GM18499 (cell line): ENCODE measurements around the gene ARPP19.
"Not testable (repeated sequence)": the region's sequence is repeated elsewhere in the genome, so short reads cannot be mapped to it uniquely, and the experiment has no call there.

Experiments used
- ATAC-seq: cut with Tn5 transposase; IDR thresholded peaks from one replicate; pipeline ENCODE4 v1.9.1; 2021; ENCODE audit warnings: moderate number of reproducible peaks; ENCODE audit not compliant: insufficient read depth, unreplicated experiment

Gene ARPP19

DNA sequence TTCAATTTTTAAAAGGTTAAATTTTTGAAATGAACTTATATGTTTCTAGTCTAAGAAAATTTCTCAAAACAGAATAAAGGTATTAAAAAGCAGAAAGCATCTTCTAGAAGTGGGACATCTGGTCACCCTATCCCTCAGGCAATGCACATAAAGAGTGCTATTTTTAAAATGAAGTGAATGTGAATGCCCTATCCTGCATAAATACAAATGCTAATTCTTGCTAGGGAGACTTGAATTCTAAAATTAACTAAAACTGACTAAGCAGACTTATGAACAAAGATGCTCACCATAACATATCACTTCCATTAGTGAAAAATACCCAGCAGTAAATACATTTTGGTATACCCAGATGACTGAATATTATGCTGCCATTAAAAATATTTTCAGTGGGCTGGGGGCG is 51.8 kb downstream of the ARPP19 start:
- ATAC-seq: no peak

- ATAC-seq: no peak
These were observed 53.5 kb downstream of the ARPP19 start for GRCh38 chr15:52515343-52515742.

DNA sequence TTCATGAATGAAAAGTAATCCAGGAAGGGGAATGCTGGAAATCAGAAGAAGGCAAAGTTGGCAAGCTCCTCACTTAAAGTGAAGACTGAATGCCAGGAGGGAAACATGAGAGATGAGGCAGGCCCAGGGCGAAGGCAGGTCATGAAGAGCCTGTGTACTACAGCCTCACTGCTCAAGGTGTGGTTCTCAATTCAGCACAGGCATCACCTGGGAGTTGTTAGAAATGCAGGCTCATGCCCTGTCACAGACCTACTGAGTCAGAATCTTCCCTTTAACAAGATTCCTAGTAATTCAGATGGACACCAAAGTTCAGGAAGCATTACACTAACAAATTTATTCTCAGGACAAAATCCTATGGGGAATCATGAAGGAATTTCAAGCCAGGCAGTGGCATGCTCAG is 54.3 kb downstream of the ARPP19 start:
- ATAC-seq: no peak

- ATAC-seq: not testable (repeated sequence)
These were observed 56.0 kb downstream of the ARPP19 start for GRCh38 chr15:52512869-52513268.

GRCh38 chr15:52511084-52511483 is 57.7 kb downstream of the ARPP19 start:
- no peak for ATAC-seq

DNA sequence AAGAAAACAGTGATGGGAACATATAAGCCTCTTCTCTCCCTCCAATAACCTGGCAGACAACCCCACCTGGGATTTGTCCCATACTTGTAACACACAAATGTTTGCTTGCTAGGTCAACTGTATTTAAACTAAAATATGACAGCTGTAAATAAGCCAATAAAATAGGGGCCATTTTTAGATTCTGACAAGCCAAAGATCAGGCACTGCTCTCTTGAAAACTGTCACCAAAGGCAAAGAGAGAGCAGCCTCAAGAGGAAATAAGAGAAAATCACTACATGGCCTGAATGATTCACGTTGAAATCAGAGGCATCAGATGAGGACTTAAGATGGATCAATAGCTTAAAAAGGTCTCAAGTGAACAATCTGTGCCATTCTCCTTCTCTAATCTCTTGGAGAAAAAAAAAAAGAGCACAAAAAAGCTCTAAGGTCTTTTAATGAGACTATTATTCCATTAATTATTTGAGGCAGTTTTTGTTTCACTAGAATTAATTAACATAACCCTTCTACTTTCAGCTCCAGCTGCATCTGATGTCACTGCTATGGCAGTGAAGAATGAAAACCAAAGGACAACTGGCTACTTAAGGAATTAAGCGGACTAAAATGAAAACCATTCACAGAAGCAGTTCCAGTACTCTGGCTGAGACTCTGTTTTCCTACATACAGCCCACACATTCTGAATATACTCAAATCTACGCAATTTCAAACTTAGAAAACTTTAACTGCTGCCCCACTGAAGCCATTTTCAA is 59.2 kb downstream of the ARPP19 start:
- ATAC-seq: no peak

DNA sequence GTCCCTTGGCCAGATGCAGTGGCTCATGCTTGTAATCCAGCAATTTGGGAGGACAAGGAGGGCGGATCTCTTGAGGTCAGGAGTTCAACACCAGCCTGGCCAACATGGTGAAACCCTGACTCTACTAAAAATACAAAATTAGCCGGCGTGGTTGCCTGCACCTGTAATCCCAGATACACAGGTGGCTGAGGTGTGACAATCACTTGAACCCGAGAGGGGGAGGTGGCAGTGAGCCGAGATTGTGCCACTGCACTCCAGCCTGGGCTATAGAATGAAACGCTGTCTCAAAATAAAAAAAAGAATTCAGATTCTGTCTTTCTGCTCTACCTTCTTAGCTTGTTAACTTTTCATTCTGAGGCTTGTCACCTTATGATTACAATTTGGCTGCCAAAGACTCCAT is 62.3 kb downstream of the ARPP19 start:
- ATAC-seq: no peak

DNA sequence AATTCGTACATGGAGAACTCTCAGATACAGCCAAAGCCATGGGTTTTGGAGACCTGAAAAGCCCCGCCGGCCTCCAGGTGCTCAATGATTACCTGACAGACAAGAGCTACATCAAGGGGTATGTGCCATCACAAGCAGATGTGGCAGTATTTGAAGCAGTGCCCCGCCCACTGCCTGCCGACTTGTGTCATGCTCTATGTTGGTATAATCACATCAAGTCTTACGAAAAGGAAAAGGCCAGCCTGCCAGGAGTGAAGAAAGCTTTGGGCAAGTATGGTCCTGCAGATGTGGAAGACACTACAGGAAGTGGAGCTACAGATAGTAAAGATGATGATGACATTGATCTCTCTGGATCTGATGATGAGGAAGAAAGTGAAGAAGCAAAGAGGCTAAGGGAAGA is 63.7 kb downstream of the ARPP19 start:
- no peak for ATAC-seq

GRCh38 chr15:52503788-52504496 is 64.9 kb downstream of the ARPP19 start:
- no peak for ATAC-seq

GRCh38 chr15:52502608-52503007 is 66.2 kb downstream of the ARPP19 start:
- no peak for ATAC-seq

DNA sequence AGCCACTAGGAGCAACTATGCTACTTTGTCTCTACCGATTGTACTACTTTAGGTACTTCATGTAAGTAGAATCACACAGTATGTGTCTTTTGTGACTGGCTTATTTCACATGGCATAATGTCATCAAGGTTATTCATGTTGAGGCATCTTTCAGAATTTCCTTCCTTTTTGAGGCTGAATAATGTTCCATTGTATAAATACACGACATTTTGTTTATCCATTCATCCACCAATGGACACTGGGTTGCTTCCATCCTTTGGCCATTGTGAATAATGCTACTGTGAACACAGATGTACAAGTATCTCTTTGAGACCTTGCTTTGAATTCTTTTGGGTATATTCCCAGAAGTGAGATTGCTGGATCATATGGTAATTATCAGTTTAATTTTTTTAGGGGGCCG is 69.3 kb downstream of the ARPP19 start:
- ATAC-seq: no peak

- no peak for ATAC-seq
These were observed 70.1 kb downstream of the ARPP19 start for GRCh38 chr15:52498706-52499105.
